GM12875 (cell line): ENCODE measurements around the gene SHISA9.
"Not testable (repeated sequence)": the region's sequence is repeated elsewhere in the genome, so short reads cannot be mapped to it uniquely, and the experiment has no call there.

ENCODE experiments used
- H3K4me3 ChIP-seq: one replicate; pipeline ENCODE4 v1.5.1; 2011; ENCODE audit warnings: low read depth, low read length, control low read depth
- TF ChIP-seq, protein P1 (sequence below): IDR thresholded peaks from 2 replicates; pipeline ENCODE4 v1.5.1; 2011; ENCODE audit warnings: low read depth, mild to moderate bottlenecking, control low read depth, inconsistent platforms, low read length, moderate library complexity, borderline replicate concordance; ENCODE audit not compliant: insufficient read depth

The SHISA9 gene

DNA sequence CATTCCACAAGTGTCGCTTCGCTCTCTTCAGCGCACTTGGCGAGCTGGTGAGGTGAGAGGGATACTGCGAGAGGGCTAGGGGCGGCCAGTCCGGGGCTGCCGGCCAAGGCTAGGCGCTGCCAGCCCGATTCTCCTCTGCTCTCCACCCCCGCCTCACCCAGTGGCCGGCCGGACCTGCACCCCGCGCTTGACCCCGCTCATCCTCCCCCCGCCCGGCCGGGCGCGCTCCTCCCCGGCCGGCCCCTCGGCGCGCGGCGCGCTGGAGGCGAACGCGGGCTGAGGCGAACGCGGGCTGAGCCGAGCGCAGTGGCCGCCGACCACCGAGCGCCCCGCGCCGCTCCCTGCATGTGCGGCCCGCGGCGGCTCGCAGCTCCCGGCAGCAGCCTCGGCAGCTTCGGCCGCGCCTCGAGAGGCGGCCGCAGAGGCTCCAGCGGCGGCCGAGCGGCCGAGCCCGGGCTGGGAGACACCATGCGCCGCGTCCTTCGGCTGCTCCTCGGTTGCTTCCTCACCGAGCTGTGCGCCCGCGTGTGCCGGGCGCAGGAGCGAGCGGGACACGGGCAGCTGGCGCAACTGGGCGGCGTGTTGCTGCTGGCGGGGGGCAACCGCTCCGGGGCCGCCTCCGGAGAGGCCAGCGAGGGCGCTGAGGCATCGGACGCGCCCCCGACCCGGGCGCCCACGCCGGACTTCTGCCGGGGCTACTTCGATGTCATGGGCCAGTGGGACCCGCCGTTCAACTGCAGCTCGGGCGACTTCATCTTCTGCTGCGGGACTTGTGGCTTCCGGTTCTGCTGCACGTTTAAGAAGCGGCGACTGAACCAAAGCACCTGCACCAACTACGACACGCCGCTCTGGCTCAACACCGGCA is at the start of gene SHISA9:
TSS of gene SHISA9 (plus strand) at position 2 of the 865 bp plus-strand sequence.
- TF ChIP-seq, protein P1, sequence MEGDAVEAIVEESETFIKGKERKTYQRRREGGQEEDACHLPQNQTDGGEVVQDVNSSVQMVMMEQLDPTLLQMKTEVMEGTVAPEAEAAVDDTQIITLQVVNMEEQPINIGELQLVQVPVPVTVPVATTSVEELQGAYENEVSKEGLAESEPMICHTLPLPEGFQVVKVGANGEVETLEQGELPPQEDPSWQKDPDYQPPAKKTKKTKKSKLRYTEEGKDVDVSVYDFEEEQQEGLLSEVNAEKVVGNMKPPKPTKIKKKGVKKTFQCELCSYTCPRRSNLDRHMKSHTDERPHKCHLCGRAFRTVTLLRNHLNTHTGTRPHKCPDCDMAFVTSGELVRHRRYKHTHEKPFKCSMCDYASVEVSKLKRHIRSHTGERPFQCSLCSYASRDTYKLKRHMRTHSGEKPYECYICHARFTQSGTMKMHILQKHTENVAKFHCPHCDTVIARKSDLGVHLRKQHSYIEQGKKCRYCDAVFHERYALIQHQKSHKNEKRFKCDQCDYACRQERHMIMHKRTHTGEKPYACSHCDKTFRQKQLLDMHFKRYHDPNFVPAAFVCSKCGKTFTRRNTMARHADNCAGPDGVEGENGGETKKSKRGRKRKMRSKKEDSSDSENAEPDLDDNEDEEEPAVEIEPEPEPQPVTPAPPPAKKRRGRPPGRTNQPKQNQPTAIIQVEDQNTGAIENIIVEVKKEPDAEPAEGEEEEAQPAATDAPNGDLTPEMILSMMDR = no peak
- no peak within 1 kb of the TSS for H3K4me3 ChIP-seq

DNA sequence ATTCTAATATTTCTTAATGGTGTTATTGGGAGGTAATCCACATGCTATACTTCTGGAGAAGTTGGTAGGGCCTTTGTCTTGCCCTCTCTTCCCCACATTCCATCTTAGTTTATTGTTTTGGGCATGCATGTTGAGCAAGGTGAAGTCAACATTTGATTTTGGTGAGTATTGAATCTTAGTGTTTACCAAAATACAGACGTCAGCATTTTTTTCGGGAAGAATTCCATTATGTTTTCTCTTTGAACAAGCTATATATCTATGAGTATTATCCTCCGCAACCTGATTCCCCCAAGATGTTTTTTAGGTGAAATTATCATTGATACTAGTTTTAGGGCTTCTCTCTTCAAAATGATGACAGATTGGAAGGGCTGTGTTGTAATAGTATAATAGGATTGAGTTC is 47.4 kb upstream of the SHISA9 start:
- H3K4me3 ChIP-seq = no peak overlapping the region
- TF ChIP-seq, protein P1 = no peak

DNA sequence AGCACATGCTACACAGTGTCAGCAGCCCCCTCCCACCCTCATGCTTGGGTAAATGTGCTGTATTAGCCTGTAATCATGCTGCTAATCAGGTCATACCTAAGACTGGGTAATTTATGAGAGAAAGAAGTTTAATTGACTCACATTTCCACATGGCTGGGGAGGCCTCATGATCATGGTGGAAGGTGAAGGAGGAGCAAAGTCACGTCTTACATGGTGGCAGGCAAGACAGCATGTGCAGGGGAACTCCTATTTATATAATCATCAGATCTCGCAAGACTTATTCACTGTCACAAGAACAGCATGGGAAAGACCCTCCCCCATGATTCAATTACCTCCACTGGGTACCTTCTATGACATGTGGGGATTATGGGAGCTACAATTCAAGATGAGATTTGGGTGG is 44.0 kb upstream of the SHISA9 start:
- not testable (repeated sequence) for H3K4me3 ChIP-seq

DNA sequence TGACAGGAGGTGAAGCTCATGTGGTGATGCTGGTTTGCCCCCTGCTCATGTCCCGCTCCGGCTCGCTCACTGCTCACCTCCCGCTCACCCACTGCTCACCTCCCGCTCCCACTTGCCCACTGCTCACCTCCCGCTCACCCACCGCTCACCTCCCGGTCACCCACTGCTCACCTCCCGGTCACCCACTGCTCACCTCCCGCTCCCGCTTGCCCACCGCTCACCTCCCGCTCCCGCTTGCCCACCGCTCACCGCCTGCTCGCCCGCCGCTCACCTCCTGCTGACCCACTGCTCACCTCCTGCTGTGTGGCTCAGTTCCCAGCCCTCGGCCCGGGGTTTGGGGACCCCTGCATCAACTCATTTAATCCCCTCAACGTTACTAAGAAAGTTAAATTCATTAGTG is 39.1 kb upstream of the SHISA9 start:
- TF ChIP-seq, protein P1 = no peak
- H3K4me3 ChIP-seq = no peak overlapping the region

DNA sequence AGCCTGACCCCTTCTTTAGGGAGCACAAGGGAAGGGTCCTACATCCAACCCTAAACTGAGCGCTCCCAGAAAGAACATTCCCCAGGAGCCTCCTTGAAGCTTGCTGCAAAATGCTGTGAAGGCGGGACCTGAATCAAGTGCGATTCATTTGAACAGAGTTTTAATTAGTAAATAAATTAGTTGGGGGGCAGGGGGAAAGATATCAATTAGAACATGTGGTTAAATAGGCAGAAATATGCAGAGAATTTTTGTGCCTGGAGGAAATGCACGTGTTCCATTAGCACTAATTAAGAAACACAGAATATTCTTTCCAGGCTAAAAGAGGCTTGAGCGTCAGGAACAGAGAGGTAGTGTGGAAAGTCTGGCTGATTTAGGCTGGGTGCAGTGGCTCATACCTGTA is 38.5 kb upstream of the SHISA9 start:
- no peak overlapping the region for H3K4me3 ChIP-seq
- TF ChIP-seq, protein P1 = no peak

DNA sequence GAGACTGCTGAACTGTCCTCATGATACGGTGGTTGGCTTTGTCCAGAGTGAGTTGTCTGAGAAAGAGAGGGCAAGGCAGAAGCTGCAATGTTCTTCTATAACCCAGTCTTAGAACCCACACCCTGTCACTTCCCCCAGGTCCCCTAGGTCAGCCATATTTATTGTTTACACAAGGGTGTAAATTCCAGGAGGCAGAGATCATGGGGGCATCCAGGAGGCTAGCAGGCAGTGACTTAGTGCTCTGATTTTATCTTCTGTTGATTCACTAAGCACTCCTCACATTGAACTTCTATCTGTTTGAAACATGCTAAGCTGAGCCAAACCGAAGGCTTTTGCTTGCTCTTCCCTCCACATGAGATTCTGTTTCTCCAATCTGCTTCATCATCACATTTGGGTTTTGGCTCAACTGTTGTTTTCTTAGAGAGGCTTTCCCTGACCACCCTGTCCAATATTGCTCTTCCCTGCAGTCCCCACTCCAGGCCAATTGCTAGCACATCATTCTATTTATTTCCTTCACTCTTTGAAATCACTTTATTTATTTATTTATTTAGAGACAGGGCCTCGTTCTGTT is 34.3 kb upstream of the SHISA9 start:
- TF ChIP-seq, protein P1 = no peak
- H3K4me3 ChIP-seq = no peak overlapping the region

DNA sequence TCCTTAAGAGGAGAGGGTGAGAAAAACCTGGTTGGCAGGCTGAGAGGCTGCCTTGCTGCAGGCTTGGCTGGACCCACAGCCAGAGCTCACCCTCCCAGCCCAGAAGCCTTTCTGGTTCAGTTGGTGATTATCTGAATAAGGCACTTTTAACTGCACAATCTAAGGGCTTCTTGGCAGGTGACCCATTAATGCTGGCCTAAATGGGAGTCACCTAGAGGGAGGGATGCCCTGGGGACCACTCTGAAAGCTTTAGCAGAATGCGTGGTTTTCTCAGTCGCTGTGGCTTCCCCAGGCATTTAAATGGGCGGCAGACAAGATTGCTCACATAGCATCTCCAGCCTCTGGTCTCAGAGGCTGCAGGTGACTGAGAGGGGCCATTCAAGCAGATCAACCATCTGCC is 33.2 kb upstream of the SHISA9 start:
- TF ChIP-seq, protein P1 = no peak
- no peak overlapping the region for H3K4me3 ChIP-seq

DNA sequence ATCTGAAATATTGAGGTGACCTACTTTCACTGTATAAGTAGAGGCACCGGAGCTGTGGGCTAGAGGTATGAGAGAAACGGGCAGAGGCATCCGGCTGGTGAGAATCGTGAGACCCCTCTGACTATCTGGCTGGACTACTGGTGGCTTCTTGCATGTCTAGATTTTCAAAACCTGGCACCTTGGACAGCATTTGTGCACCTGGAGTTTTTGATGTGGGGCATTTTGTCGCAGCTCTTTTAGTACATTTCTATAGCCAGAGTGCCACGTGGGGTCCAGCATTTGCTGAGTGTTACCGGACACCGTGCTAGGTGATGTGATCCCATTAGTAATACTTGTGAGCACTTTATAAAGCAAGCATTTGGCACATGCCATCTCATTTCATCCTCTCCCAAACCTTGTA is 32.6 kb upstream of the SHISA9 start:
- TF ChIP-seq, protein P1 = no peak
- no peak overlapping the region for H3K4me3 ChIP-seq
